Measurements from ENCODE around the gene C2CD2. TPM values are rescaled to one million over a fixed set of nuclear protein-coding genes. Genes with fewer than 3 reads are reported as not detected.

C2CD2 gene
- total RNA-seq, 1 donor from 2014 or later, result 18.1 TPM

DNA sequence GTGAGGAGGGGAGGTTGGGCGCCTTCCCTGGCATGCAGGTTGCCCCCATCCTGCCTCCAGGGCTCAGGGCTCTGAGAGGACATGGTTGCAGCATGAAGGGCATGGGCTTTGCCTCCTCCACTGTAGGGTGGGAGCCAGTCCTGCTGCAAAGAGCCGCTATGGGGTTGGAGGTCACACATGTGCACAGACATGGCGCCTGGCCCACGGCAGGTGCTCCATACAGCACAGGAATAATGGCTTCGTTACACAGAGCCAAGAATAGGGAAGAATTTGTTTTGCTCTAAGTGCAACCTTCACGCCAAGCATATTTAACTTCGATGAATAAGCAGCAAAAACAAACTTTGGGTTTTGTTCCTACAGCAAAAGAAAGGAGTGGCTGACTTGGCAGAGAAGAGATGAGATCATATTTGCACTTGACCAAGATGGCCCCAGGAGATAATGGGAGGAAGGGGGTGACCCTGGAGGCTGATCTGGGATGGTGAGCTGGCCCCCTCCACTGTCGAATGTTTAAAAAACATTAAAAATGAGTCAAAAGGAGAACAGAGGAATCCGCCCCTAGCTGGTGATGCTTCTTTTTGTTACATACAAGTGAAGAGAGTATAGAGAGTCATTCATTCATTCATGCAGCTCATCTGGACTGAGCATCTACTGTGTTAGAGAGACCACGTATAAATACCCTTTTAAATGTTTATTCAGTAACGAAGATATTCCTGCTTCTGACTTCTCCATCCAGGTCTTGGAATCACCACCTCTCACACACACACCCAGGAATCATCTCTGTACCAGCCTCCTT lies 12.4 kb upstream of the C2CD2 start:
- Mint-ChIP-seq H3K27me3 (ENCODE audit: low read depth) (peaks cover 14% of the 10 kb centered on the region), H3K4me1 (ENCODE audit: low read depth) (peaks cover 5% of the 10 kb centered on the region), H3K27ac (ENCODE audit: unreplicated experiment) (no peak overlapping the region), H3K9me3 (ENCODE audit: low read depth) (no peaks in the 10 kb centered on the region), H3K4me3 (ENCODE audit: unreplicated experiment) (no peak overlapping the region), H3K36me3 (ENCODE audit: low read depth) (no peaks in the 10 kb centered on the region)
- TF ChIP-seq, protein P1, sequence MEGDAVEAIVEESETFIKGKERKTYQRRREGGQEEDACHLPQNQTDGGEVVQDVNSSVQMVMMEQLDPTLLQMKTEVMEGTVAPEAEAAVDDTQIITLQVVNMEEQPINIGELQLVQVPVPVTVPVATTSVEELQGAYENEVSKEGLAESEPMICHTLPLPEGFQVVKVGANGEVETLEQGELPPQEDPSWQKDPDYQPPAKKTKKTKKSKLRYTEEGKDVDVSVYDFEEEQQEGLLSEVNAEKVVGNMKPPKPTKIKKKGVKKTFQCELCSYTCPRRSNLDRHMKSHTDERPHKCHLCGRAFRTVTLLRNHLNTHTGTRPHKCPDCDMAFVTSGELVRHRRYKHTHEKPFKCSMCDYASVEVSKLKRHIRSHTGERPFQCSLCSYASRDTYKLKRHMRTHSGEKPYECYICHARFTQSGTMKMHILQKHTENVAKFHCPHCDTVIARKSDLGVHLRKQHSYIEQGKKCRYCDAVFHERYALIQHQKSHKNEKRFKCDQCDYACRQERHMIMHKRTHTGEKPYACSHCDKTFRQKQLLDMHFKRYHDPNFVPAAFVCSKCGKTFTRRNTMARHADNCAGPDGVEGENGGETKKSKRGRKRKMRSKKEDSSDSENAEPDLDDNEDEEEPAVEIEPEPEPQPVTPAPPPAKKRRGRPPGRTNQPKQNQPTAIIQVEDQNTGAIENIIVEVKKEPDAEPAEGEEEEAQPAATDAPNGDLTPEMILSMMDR (IDR thresholded peaks at IDR 0.05), result no peak
- peak; percentile 61 for DNase-seq (ENCODE audit: low spot score)

DNA sequence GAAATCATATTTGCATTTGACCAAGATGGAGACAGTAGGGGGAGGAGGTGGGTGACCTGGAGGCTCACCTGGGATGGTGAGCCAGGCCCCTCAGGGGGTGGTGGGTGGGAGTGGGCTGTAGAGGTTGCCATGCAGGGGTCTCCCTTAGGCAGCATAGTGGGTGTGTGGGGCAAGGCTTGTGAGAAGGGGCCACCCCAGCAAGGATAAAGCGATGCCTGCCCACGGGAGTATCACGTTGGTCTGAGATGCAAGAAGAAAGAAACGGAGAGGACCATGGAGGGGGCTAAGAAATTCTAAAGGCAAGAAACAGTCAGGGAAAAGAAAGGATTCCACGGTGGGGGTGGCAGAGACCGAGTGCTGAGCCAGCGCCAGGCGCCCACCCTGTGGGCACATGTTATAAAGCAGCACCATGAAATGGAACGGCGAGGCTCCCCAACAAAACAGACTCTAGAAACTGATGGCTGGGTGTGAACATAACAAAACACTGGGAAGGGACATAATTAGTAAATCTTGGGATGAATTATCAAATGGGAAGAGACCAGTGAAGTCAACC lies 11.7 kb upstream of the C2CD2 start:
- Mint-ChIP-seq H3K36me3 (ENCODE audit: low read depth) (no peaks in the 10 kb centered on the region), H3K4me1 (ENCODE audit: low read depth) (peaks cover 5% of the 10 kb centered on the region), H3K27ac (ENCODE audit: unreplicated experiment) (no peak overlapping the region), H3K9me3 (ENCODE audit: low read depth) (no peaks in the 10 kb centered on the region), H3K27me3 (ENCODE audit: low read depth) (peaks cover 16% of the 10 kb centered on the region), H3K4me3 (ENCODE audit: unreplicated experiment) (no peak overlapping the region)
- TF ChIP-seq, protein P1 (IDR thresholded peaks at IDR 0.05), result no peak
- peak; percentile 36 for DNase-seq (ENCODE audit: low spot score)

DNA sequence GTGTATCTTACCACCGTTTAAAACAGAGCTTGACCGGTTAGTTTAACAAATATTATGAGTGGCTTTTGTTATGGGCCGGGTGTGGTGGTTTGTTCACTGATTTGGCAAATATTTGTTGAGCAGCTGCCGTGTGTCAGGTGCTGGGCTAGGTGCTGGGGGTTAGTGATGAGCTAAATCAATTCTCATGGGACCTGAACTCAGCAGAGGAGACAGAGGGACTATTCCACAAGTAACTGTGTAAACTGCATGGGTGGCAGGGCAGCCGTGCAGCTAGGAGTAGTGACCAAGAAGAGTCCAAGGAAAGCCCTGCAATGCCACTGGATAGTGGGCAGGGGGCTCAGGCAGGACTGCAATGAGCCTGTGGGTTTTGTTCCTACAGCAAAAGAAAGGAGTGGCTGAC lies 11.2 kb upstream of the C2CD2 start:
- H3K27ac Mint-ChIP-seq (ENCODE audit: unreplicated experiment), result no peak overlapping the region
- peak; percentile 43 for DNase-seq (ENCODE audit: low spot score)
- no peaks in the 10 kb centered on the region for H3K9me3 Mint-ChIP-seq (ENCODE audit: low read depth)
- H3K4me3 Mint-ChIP-seq (ENCODE audit: unreplicated experiment), result no peak overlapping the region
- no peaks in the 10 kb centered on the region for H3K36me3 Mint-ChIP-seq (ENCODE audit: low read depth)
- H3K4me1 Mint-ChIP-seq (ENCODE audit: low read depth), result peaks cover 5% of the 10 kb centered on the region
- TF ChIP-seq, protein P1 (IDR thresholded peaks at IDR 0.05), result no peak
- H3K27me3 Mint-ChIP-seq (ENCODE audit: low read depth), result peaks cover 16% of the 10 kb centered on the region

DNA sequence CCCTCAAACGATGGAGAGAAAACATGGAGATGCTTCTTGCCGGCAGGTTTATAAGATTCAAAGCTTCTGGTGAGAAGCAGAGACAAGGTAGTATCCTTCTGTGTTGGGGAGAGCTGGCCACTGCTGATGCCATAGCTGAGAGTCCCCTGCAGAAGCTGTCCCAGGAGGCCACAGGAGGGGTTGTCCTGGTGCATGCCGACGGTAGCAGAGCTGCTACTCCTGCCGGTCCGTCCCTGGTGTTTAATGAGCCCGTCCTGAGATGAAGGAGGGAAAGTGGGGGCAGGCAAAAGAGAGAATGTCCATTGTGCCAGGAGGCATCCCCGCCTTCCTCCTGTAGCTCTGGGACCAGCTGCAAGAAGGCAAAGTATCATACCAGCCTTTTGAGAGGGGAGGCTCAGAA lies 10.4 kb upstream of the C2CD2 start:
- Mint-ChIP-seq H3K27me3 (ENCODE audit: low read depth) (peaks cover 15% of the 10 kb centered on the region), H3K36me3 (ENCODE audit: low read depth) (no peaks in the 10 kb centered on the region), H3K27ac (ENCODE audit: unreplicated experiment) (no peak overlapping the region), H3K4me3 (ENCODE audit: unreplicated experiment) (no peak overlapping the region), H3K9me3 (ENCODE audit: low read depth) (no peaks in the 10 kb centered on the region), H3K4me1 (ENCODE audit: low read depth) (peaks cover 5% of the 10 kb centered on the region)
- TF ChIP-seq, protein P1 (IDR thresholded peaks at IDR 0.05), result no peak
- DNase-seq (ENCODE audit: low spot score), result peak; percentile 68

DNA sequence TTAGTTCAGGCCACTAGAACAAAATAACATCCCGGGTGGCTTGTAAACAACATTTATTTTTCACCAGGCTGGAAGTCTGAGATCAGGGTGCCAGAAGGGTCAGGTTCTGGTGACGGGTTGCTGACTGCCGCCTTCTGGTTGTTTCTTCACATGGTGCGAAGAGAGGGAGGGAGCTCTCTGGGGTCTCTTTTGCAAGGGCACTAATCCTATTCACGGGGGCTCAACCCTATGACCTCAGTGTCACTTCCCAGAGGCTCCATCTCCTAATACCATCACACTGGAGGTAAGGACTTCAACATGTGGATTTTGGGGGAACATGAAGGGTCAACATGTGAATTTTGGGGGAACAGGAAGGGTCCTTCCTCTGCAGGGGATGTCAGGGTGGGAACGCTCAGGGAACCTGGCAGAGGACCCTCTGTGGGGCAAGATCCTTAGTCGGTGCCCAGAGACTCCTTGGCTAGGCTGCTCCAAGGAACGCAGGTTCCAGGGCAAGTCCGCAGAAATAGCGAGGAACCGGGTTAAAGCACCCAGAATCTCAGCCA lies 8.7 kb upstream of the C2CD2 start:
- no peak overlapping the region for H3K4me3 Mint-ChIP-seq (ENCODE audit: unreplicated experiment)
- peaks cover 14% of the 10 kb centered on the region for H3K27me3 Mint-ChIP-seq (ENCODE audit: low read depth)
- TF ChIP-seq, protein P1 (IDR thresholded peaks at IDR 0.05), result no peak
- peak; percentile 37 for DNase-seq (ENCODE audit: low spot score)
- H3K27ac Mint-ChIP-seq (ENCODE audit: unreplicated experiment), result no peak overlapping the region
- no peaks in the 10 kb centered on the region for H3K9me3 Mint-ChIP-seq (ENCODE audit: low read depth)
- no peaks in the 10 kb centered on the region for H3K36me3 Mint-ChIP-seq (ENCODE audit: low read depth)
- peaks cover 21% of the 10 kb centered on the region for H3K4me1 Mint-ChIP-seq (ENCODE audit: low read depth)

Measured in chondrocyte (in vitro differentiated cells).